Naive thymus-derived CD4-positive, alpha-beta T cell (primary cell): ENCODE results near the gene TAPBPL. TPM values are rescaled to one million over a fixed set of nuclear protein-coding genes. Genes with fewer than 3 reads are reported as not detected.

Source experiments
- ATAC-seq: fragments of 150-1000 bp; cut with Tn5 transposase; 2 replicates; pipeline ENCODE4 v1.10.0; 2021; ENCODE audit warnings: mild to moderate bottlenecking, moderate library complexity
- CTCF ChIA-PET: fragments of 350-600 bp; sonication (Branson Sonifier 250); formaldehyde crosslinking; loops from one replicate; lab custom pipeline; 2021; ENCODE audit warnings: antibody characterized with exemption; lab: Charles Lee
- POLR2A ChIA-PET: fragments of 350-600 bp; sonication (Branson Sonifier 250); formaldehyde crosslinking; loops from one replicate; lab custom pipeline; 2021; ENCODE audit warnings: antibody characterized with exemption, inconsistent platforms; lab: Charles Lee
- DNase-seq, 9 donors: peaks; one replicate each; pipeline versions ENCODE4 v3.0.0 to v3.0.0-alpha.2; 2020 to 2022; ENCODE audit warnings: mixed read lengths in 1 of 9
- H3K27ac ChIP-seq: one replicate; pipeline ENCODE4 v1.7.0; 2013; ENCODE audit warnings: mild to moderate bottlenecking, low read depth, low read length, moderate library complexity
- H3K27me3 ChIP-seq, 2 donors: one replicate each; pipeline ENCODE4 v1.7.0; 2013; ENCODE audit warnings: low read length in 2 of 2, mild to moderate bottlenecking in 2 of 2, moderate library complexity in 2 of 2; ENCODE audit not compliant: control insufficient read depth in 2 of 2, insufficient read depth in 2 of 2
- H3K36me3 ChIP-seq, 3 experiments: 1 replicate in 2 of 3; 2 replicates in 1 of 3; pipeline ENCODE4 v1.7.0; 2013; ENCODE audit warnings: low read length in 3 of 3, mild to moderate bottlenecking in 3 of 3, moderate library complexity in 1 of 3; ENCODE audit not compliant: insufficient read depth in 3 of 3, control insufficient read depth in 2 of 3
- H3K4me1 ChIP-seq, 2 donors: one replicate each; pipeline ENCODE4 v1.7.0; 2013; ENCODE audit warnings: low read length in 2 of 2, mild to moderate bottlenecking in 2 of 2, moderate library complexity in 1 of 2; ENCODE audit not compliant: control insufficient read depth in 2 of 2, insufficient read depth in 2 of 2
- H3K4me3 ChIP-seq: 2 replicates; pipeline ENCODE4 v1.7.0; 2013; ENCODE audit warnings: mild to moderate bottlenecking, low read length
- H3K9me3 ChIP-seq, 3 experiments: 1 replicate in 2 of 3; 2 replicates in 1 of 3; pipeline ENCODE4 v1.7.0; 2013; ENCODE audit warnings: low read length in 3 of 3; ENCODE audit not compliant: control insufficient read depth in 2 of 3
- H3K27ac Mint-ChIP-seq, 9 donors: one replicate each; pipeline ENCODE4 v1.8.0; 2020 to 2022; ENCODE audit warnings: mixed read lengths in 9 of 9, mild to moderate bottlenecking in 8 of 9, moderate library complexity in 5 of 9, inconsistent platforms in 2 of 9
- H3K27me3 Mint-ChIP-seq, 5 donors: one replicate each; pipeline ENCODE4 v1.8.0; 2021 to 2022; ENCODE audit warnings: mixed read lengths in 5 of 5, mild to moderate bottlenecking in 1 of 5
- H3K36me3 Mint-ChIP-seq, 5 donors: one replicate each; pipeline ENCODE4 v1.8.0; 2020 to 2022; ENCODE audit warnings: mixed read lengths in 5 of 5, mild to moderate bottlenecking in 3 of 5, inconsistent platforms in 1 of 5
- H3K4me1 Mint-ChIP-seq, 7 donors: one replicate each; pipeline ENCODE4 v1.8.0; 2020 to 2022; ENCODE audit warnings: mixed read lengths in 7 of 7, mild to moderate bottlenecking in 3 of 7, inconsistent platforms in 1 of 7
- H3K4me3 Mint-ChIP-seq, 10 donors: one replicate each; pipeline ENCODE4 v1.8.0; 2020 to 2022; ENCODE audit warnings: mild to moderate bottlenecking in 10 of 10, mixed read lengths in 10 of 10, moderate library complexity in 6 of 10, inconsistent platforms in 2 of 10
- H3K9me3 Mint-ChIP-seq, 11 donors: one replicate each; pipeline ENCODE4 v1.8.0; 2020 to 2022; ENCODE audit warnings: mixed read lengths in 11 of 11, mild to moderate bottlenecking in 4 of 11, inconsistent platforms in 1 of 11, moderate library complexity in 1 of 11
- intact Hi-C, 2 donors: fragments of 100-400 bp; cut with micrococcal nuclease; formaldehyde crosslinking; loops; one replicate each; pipeline ENCODE4 v1.15.1; 2023
- polyA plus RNA-seq, 2 donors: library from polyadenylated mRNA; unstranded; fragments of 300-500 nt; fragmentation: Illumina TruSeq; gene quantifications; one replicate each; pipeline ENCODE4 v1.2.3, GENCODE V29; 2021
- total RNA-seq, 6 experiments: library from RNA in 5 of 6; stranded (reverse) in 5 of 6; gene quantifications; 1 replicate in 5 of 6; 2 replicates in 1 of 6; pipeline ENCODE4 v1.2.3 and lab custom pipeline; 2021 to 2026

TAPBPL gene
- total and polyA plus RNA-seq, 7 experiments from 2014 or later, result 23.0 to 104 (median 52.9) TPM

- Histone ChIP-seq H3K36me3 (no peaks in the 10 kb centered on the region), H3K4me3 (peak overlapping the region; percentile 30), H3K27ac (peak overlapping the region; percentile 68), H3K4me1 (peaks cover 18 to 30% of the 10 kb centered on the region in 2 donors), H3K27me3 (no peaks in the 10 kb centered on the region), H3K9me3 (no peaks in the 10 kb centered on the region)
- H3K27me3 Mint-ChIP-seq, result no peaks in the 10 kb centered on the region
- H3K27ac Mint-ChIP-seq, result peak overlapping the region; percentile 90 to 98 (median 92)
- H3K9me3 Mint-ChIP-seq, result no peaks in the 10 kb centered on the region
- peak overlapping the region; percentile 55 to 85 (median 76) for H3K4me3 Mint-ChIP-seq
- intact Hi-C loops, result loop anchor here (1.0 kb wide), 1 partner anchor 10 kb away; the partner anchor contains the start of gene CD27 (in 2 of the 2)
- ChIA-PET POLR2A (interaction anchor here (0.6 to 6.8 kb wide), 19 partner anchors 8 to 1556 kb away, joined by 3 to 161 read pairs (median 5); partner anchors contain the start of genes CD27, GAPDH, MRPL51 and TAPBPL), CTCF (interaction anchor here (0.6 to 2.9 kb wide), 13 partner anchors 8 to 105 kb away, joined by 3 to 25 read pairs (median 5); partner anchors contain the start of gene TAPBPL)
- DNase-seq, result peak in 7 of 9 donors; percentile 41 to 60 (median 56)
- peaks cover 24 to 59% (median 53%) of the 10 kb centered on the region in 7 donors for H3K4me1 Mint-ChIP-seq
- no peaks in the 10 kb centered on the region for H3K36me3 Mint-ChIP-seq
- peak; percentile 80 for ATAC-seq
Observed at GRCh38 chr12:6434205-6435140, 17.4 kb upstream of the TAPBPL start.

- H3K27ac ChIP-seq, result no peak overlapping the region
- intact Hi-C loops, result no loop called here
- no peaks in the 10 kb centered on the region for H3K36me3 ChIP-seq
- Mint-ChIP-seq H3K4me1 (peaks cover 22 to 48% (median 44%) of the 10 kb centered on the region in 7 donors), H3K36me3 (peaks cover 0 to 1% (median 0%) of the 10 kb centered on the region in 5 donors), H3K27me3 (no peaks in the 10 kb centered on the region), H3K4me3 (peak overlapping the region in 1 of 10 donors; percentile 34), H3K27ac (peak overlapping the region in 6 of 9 donors; percentile 19 to 68 (median 40)), H3K9me3 (no peaks in the 10 kb centered on the region)
- H3K9me3 ChIP-seq, result no peaks in the 10 kb centered on the region
- H3K27me3 ChIP-seq, result no peaks in the 10 kb centered on the region
- ChIA-PET CTCF (interaction anchor here (1.3 to 1.5 kb wide), 2 partner anchors 11 to 101 kb away, joined by 5 read pairs; no protein-coding TSS in a partner anchor), POLR2A (interaction anchor here (0.5 to 6.8 kb wide), 8 partner anchors 8 to 98 kb away, joined by 3 to 161 read pairs (median 4); partner anchors contain the start of genes CD27, GAPDH, TAPBPL and VAMP1)
- no peak for ATAC-seq
- H3K4me1 ChIP-seq, result peaks cover 15 to 25% of the 10 kb centered on the region in 2 donors
- H3K4me3 ChIP-seq, result no peak overlapping the region
- no peak for DNase-seq
Observed at GRCh38 chr12:6435961-6436715, 15.7 kb upstream of the TAPBPL start.

GRCh38 chr12:6437586-6437985 is 14.3 kb upstream of the TAPBPL start:
- H3K4me1 Mint-ChIP-seq, result peaks cover 19 to 55% (median 44%) of the 10 kb centered on the region in 7 donors
- H3K27ac Mint-ChIP-seq, result peak overlapping the region in 3 of 9 donors; percentile 25 to 74 (median 38)
- Histone ChIP-seq H3K9me3 (no peaks in the 10 kb centered on the region), H3K27ac (no peak overlapping the region), H3K36me3 (no peaks in the 10 kb centered on the region), H3K27me3 (no peaks in the 10 kb centered on the region), H3K4me3 (no peak overlapping the region), H3K4me1 (peaks cover 15 to 24% of the 10 kb centered on the region in 2 donors)
- intact Hi-C loops, result no loop called here
- ChIA-PET CTCF (interaction anchor here (1.6 kb wide), 1 partner anchor 100 kb away, joined by 5 read pairs; no protein-coding TSS in a partner anchor), POLR2A (interaction anchor here (6.8 to 18.5 kb wide), 3 partner anchors 8 to 21 kb away, joined by 156 to 726 read pairs (median 161); partner anchors contain the start of genes CD27 and TAPBPL)
- DNase-seq (no peak), ATAC-seq (no peak)
- H3K36me3 Mint-ChIP-seq, result peaks cover 0 to 1% (median 0%) of the 10 kb centered on the region in 5 donors
- H3K27me3 Mint-ChIP-seq, result no peaks in the 10 kb centered on the region
- no peaks in the 10 kb centered on the region for H3K9me3 Mint-ChIP-seq
- H3K4me3 Mint-ChIP-seq, result no peak overlapping the region

GRCh38 chr12:6438345-6438744 is 13.5 kb upstream of the TAPBPL start:
- Histone ChIP-seq H3K27ac (no peak overlapping the region), H3K4me1 (peaks cover 18 to 26% of the 10 kb centered on the region in 2 donors), H3K27me3 (no peaks in the 10 kb centered on the region), H3K36me3 (no peaks in the 10 kb centered on the region), H3K4me3 (no peak overlapping the region), H3K9me3 (no peaks in the 10 kb centered on the region)
- H3K4me1 Mint-ChIP-seq, result peaks cover 18 to 55% (median 45%) of the 10 kb centered on the region in 7 donors
- intact Hi-C loops, result no loop called here
- no peak overlapping the region for H3K4me3 Mint-ChIP-seq
- H3K27me3 Mint-ChIP-seq, result no peaks in the 10 kb centered on the region
- ChIA-PET POLR2A (interaction anchor here (0.8 to 18.5 kb wide), 6 partner anchors 9 to 97 kb away, joined by 3 to 726 read pairs (median 8); partner anchors contain the start of gene TAPBPL), CTCF (interaction anchor here (1.1 to 1.6 kb wide), 5 partner anchors 10 to 99 kb away, joined by 3 to 6 read pairs (median 3); partner anchors contain the start of gene VAMP1)
- peak overlapping the region in 2 of 9 donors; percentile 31 to 64 for H3K27ac Mint-ChIP-seq
- H3K9me3 Mint-ChIP-seq, result no peaks in the 10 kb centered on the region
- DNase-seq (no peak), ATAC-seq (no peak)
- H3K36me3 Mint-ChIP-seq, result peaks cover 0 to 3% (median 0%) of the 10 kb centered on the region in 5 donors

- Mint-ChIP-seq H3K27me3 (no peaks in the 10 kb centered on the region), H3K36me3 (peaks cover 2 to 7% (median 4%) of the 10 kb centered on the region in 5 donors), H3K9me3 (no peaks in the 10 kb centered on the region), H3K4me1 (peaks cover 13 to 49% (median 42%) of the 10 kb centered on the region in 7 donors), H3K27ac (peak overlapping the region in 2 of 9 donors; percentile 17 to 97), H3K4me3 (no peak overlapping the region)
- ChIA-PET POLR2A (interaction anchor here (0.7 to 18.5 kb wide), 7 partner anchors 6 to 291 kb away, joined by 3 to 726 read pairs (median 12); partner anchors contain the start of genes TAPBPL and VAMP1), CTCF (interaction anchor here (0.9 to 1.6 kb wide), 4 partner anchors 16 to 102 kb away, joined by 3 to 4 read pairs (median 4); no protein-coding TSS in a partner anchor)
- Histone ChIP-seq H3K4me1 (peaks cover 15 to 19% of the 10 kb centered on the region in 2 donors), H3K9me3 (no peaks in the 10 kb centered on the region), H3K4me3 (no peak overlapping the region), H3K27ac (no peak overlapping the region), H3K27me3 (no peaks in the 10 kb centered on the region), H3K36me3 (peaks cover 0 to 6% (median 0%) of the 10 kb centered on the region in 3 experiments)
- ATAC-seq (no peak), DNase-seq (no peak)
- intact Hi-C loops, result no loop called here
Observed at GRCh38 chr12:6440391-6440790, 11.5 kb upstream of the TAPBPL start.
